Endothelial cell (in vitro differentiated cells): ENCODE data around the gene TRDN. TPM values are rescaled to one million over a fixed set of nuclear protein-coding genes. Genes with fewer than 3 reads are reported as not detected.

Experiments
- DNase-seq: peaks from one replicate; pipeline ENCODE4 v3.0.0; 2021; ENCODE audit warnings: low spot score
- H3K27ac Mint-ChIP-seq: one replicate; pipeline ENCODE4 v1.8.0; 2021; ENCODE audit warnings: mixed read lengths, inconsistent platforms; ENCODE audit not compliant: unreplicated experiment
- H3K27me3 Mint-ChIP-seq: one replicate; pipeline ENCODE4 v1.8.0; 2021; ENCODE audit warnings: mild to moderate bottlenecking, moderate library complexity, mixed read lengths, inconsistent platforms; ENCODE audit not compliant: unreplicated experiment
- H3K36me3 Mint-ChIP-seq: one replicate; pipeline ENCODE4 v1.8.0; 2021; ENCODE audit warnings: mild to moderate bottlenecking, low read depth, mixed read lengths, inconsistent platforms; ENCODE audit not compliant: unreplicated experiment
- H3K4me1 Mint-ChIP-seq: one replicate; pipeline ENCODE4 v1.8.0; 2021; ENCODE audit warnings: mild to moderate bottlenecking, mixed read lengths, inconsistent platforms; ENCODE audit not compliant: unreplicated experiment
- H3K4me3 Mint-ChIP-seq: one replicate; pipeline ENCODE4 v1.8.0; 2021; ENCODE audit warnings: mild to moderate bottlenecking, mixed read lengths, inconsistent platforms; ENCODE audit not compliant: unreplicated experiment
- H3K9me3 Mint-ChIP-seq: one replicate; pipeline ENCODE4 v1.8.0; 2021; ENCODE audit warnings: mixed read lengths, inconsistent platforms; ENCODE audit not compliant: unreplicated experiment
- CTCF ChIP-seq: fragments of 200-600 bp; sonication (generic); IDR thresholded peaks from one replicate; pipeline ENCODE4 v1.5.0; 2021; ENCODE audit warnings: antibody characterized with exemption; ENCODE audit not compliant: unreplicated experiment
- total RNA-seq: library from RNA; stranded (reverse); fragmentation: NEBNext Ultra II Directional; extraction: Animal tissue kit (Norgen Biotek cat#: 25700); gene quantifications from one replicate; pipeline ENCODE4 v1.2.1, GENCODE V29; 2021; ENCODE audit not compliant: unreplicated experiment

Gene TRDN
- total RNA-seq, 1 donor from 2014 or later, result 9.1 TPM

GRCh38 chr6:123541462-123541861, 95.3 kb downstream of the TRDN start:
- DNase-seq, result no peak
- H3K4me1 Mint-ChIP-seq, result peaks cover under 1% of the 10 kb centered on the region
- H3K36me3 Mint-ChIP-seq, result no peaks in the 10 kb centered on the region
- no peak overlapping the region for H3K4me3 Mint-ChIP-seq
- no peaks in the 10 kb centered on the region for H3K9me3 Mint-ChIP-seq
- H3K27me3 Mint-ChIP-seq, result no peaks in the 10 kb centered on the region
- H3K27ac Mint-ChIP-seq, result no peak overlapping the region
- TF ChIP-seq CTCF, result no peak

DNA sequence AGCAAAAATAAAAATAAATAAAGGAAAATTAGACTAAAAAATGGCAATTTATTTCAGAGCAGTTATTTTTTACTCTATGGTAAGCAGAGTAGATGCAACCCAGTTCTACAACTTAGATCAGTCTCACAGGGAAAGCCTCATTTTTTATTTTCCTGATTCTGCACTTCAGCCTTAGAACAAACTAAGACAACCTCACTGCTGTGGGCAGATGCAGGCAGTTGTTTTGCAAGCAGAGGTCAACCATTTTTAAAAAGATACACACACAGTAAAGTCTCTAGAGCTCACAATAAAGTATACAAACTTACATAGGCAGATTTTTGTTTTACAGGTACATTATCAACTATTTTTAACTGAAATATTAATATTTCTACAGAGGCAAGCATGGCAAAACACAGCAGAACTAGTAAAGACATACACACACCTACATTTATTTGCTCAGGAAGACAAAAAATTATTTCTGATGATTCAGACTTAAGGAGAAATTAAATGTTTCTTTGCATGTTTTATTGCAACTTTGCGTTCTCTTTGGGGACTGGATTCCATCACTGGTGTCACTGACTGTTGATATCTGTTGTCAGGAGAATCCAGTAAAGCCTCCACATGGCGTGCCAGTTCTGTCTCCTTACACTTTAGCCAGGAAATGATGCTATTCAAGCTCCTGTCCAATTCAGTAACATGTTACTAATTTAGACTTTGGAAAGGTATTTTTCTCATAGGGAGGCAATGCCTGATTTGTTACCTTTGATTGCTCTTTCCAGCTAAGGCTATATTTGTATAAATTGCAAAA, 102.7 kb downstream of the TRDN start:
- Mint-ChIP-seq H3K27me3 (no peaks in the 10 kb centered on the region), H3K4me1 (peaks cover 17% of the 10 kb centered on the region), H3K9me3 (no peaks in the 10 kb centered on the region), H3K4me3 (no peak overlapping the region), H3K36me3 (no peaks in the 10 kb centered on the region), H3K27ac (no peak overlapping the region)
- TF ChIP-seq CTCF, result no peak
- DNase-seq, result no peak

DNA sequence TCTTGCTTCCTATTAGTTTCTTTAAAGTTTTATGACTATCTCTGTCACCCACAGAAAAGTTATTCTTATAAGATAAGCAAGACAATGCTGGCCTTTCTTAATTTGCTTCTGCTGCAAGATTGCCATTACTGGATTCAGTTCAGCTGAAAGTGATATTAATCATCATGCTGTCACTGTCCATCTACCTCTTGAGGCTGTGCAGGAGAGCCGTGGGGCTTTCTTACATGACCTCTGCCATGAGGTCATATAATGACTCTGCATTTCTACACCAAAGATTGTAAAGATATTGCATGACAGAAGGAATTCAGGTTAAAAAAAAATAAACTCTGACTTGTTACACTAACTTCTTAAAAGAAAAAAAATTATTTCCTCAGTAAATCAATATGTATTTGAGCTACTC, 106.9 kb downstream of the TRDN start:
- TF ChIP-seq CTCF, result no peak
- Mint-ChIP-seq H3K4me3 (no peak overlapping the region), H3K27ac (no peak overlapping the region), H3K27me3 (no peaks in the 10 kb centered on the region), H3K9me3 (no peaks in the 10 kb centered on the region), H3K36me3 (no peaks in the 10 kb centered on the region), H3K4me1 (peaks cover 12% of the 10 kb centered on the region)
- DNase-seq, result no peak

DNA sequence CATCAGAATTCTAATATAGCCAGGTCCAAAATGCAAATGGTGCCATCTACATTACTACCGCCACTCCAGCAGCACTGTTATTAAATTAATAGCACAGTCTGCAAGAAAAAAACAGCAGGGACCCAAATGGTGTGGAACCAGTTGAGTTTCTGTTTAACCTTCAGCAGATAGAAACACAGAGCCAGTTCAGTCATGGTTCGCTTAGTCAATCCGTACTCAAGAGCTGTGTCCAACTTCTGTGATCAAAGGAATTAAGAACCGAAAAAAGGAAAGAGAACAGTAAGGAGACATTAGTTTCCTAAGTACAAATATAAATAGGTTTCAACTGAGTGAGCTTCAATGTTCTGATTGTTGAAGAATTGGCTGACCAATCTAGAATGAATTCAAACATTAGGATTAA, 107.7 kb downstream of the TRDN start:
- Mint-ChIP-seq H3K4me1 (peaks cover 12% of the 10 kb centered on the region), H3K36me3 (no peaks in the 10 kb centered on the region), H3K4me3 (no peak overlapping the region), H3K9me3 (no peaks in the 10 kb centered on the region), H3K27me3 (no peaks in the 10 kb centered on the region), H3K27ac (no peak overlapping the region)
- no peak for TF ChIP-seq CTCF
- no peak for DNase-seq

- Mint-ChIP-seq H3K27ac (no peak overlapping the region), H3K4me3 (no peak overlapping the region), H3K36me3 (peaks cover 4% of the 10 kb centered on the region), H3K27me3 (no peaks in the 10 kb centered on the region), H3K9me3 (no peaks in the 10 kb centered on the region), H3K4me1 (peaks cover 5% of the 10 kb centered on the region)
- no peak for TF ChIP-seq CTCF
- DNase-seq, result no peak
Observed at GRCh38 chr6:123527406-123527805, 109.3 kb downstream of the TRDN start.
